ENCODE measurements around the gene ESPNL. TPM values are rescaled to one million over a fixed set of nuclear protein-coding genes. Genes with fewer than 3 reads are reported as not detected.

The ESPNL gene
- total RNA-seq, 2 donors from 2014 or later, result 0.05 TPM; not detected in 1

DNA sequence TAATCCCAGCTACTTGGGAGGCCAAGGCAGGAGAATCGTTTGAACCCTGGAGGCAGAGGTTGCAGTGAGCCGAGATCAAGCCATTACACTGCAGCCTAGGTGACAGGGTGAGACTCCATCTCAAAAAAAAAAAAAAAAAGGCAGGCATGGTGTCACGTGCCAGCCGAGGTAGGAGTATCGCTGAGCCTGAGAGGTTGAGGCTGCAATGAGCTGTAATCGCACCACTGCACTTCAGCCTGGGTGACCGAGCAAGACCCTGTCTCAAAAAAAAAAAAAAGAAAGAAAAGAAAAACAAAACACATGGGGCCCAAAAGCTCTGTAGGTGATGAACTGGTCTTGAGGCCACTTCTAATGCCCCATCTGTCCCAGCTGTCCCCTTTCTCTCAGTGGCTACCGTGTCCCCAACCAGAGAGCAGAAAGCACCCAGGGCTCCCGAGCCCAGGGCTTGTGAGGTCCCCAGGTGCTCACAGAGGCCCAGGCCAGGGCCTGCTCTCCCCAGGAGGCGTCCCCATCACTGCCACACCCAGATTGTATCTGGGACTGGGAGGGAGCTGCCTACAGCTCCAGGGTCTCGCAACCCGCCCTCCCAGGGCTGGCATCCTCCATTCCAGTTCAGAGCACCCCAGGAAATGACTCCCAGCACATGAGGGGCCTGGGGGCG lies 46.9 kb downstream of the ESPNL start:
- ATAC-seq (no peak), DNase-seq (no peak)
- Mint-ChIP-seq H3K27ac (no peak overlapping the region), H3K4me1 (no peaks in the 10 kb centered on the region), H3K27me3 (no peaks in the 10 kb centered on the region), H3K4me3 (no peak overlapping the region), H3K36me3 (ENCODE audit: low read depth) (peaks cover 2% of the 10 kb centered on the region)
- no peaks in the 10 kb centered on the region for H3K9me3 ChIP-seq (ENCODE audit: control insufficient read depth, low read length, poor library complexity, severe bottlenecking)

DNA sequence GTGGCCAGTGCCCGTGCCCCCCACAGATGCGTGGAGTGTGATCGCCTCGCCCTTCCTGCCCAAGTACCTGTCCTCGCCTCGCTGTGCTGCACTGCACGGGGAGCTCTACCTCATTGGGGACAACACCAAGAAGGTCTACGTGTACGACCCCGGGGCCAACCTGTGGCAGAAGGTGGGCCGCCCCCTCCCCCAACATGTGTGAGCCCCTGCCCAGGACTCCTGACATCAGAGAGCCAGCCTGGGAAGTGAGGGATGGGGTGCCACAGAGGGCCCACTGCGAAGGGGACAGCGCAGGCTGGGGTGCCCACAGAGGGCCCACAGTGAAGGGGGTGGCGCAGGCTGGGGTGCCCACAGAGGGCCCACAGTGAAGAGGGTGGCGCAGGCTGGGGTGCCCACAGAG lies 48.8 kb downstream of the ESPNL start:
- Mint-ChIP-seq H3K4me1 (no peaks in the 10 kb centered on the region), H3K27me3 (no peaks in the 10 kb centered on the region), H3K27ac (no peak overlapping the region), H3K4me3 (no peak overlapping the region), H3K36me3 (ENCODE audit: low read depth) (peaks cover 2% of the 10 kb centered on the region)
- DNase-seq (no peak), ATAC-seq (no peak)
- H3K9me3 ChIP-seq (ENCODE audit: control insufficient read depth, low read length, poor library complexity, severe bottlenecking), result no peaks in the 10 kb centered on the region

DNA sequence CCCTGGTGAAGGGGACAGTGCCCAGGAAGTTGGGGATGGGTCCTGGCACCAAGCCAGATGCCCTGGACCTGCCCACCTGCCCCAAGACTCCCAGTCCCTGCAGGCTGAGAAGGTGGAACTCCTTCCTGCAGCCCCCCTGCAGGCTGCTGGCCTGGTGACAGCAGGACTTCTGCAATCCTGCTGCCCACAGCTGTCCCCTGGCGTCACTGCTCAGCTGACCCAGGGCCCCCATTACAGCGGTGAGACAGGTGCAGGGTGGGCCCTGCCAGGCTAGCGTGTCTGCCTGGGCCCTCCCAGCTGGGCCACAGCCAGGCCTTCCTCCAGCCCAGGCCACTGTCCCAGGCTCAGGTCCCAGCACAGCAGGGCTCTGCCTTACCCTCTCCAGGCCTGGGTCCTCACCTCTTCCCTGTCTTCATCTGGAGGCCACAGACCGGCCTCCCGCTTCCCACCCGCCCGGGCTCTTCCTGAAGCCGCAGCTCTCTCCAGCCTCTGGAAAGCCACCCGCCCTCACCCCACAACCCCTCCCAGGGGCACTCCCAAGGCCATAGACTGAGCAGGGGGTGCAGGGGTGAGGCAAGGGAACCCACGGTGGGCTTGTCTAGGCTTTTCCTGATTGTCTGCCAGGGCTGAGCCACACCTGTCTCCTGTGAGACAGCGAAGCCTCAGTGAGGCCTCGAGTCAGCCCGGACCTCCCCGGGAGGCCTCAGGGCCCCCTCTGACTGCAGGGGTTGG lies 49.9 kb downstream of the ESPNL start:
- Mint-ChIP-seq H3K36me3 (ENCODE audit: low read depth) (no peaks in the 10 kb centered on the region), H3K4me3 (no peak overlapping the region), H3K27ac (no peak overlapping the region), H3K4me1 (no peaks in the 10 kb centered on the region), H3K27me3 (no peaks in the 10 kb centered on the region)
- ATAC-seq, result no peak
- no peaks in the 10 kb centered on the region for H3K9me3 ChIP-seq (ENCODE audit: control insufficient read depth, low read length, poor library complexity, severe bottlenecking)
- no peak for DNase-seq

DNA sequence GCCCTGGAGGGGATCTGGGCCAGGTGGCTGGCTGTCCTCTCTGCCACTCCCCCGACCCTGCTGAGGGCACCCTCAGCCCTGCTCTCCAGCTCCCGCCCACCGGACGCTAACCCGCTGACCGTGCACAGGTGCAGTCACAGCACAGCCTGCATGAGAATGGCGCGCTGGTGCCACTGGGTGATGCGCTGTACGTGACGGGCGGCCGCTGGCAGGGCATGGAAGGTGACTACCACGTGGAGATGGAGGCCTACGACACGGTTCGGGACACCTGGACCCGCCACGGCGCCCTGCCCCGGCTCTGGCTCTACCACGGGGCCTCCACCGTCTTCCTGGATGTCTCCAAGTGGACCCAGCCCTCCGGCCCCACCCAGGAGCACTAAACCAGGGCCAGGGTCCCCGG lies 50.5 kb downstream of the ESPNL start:
- Mint-ChIP-seq H3K4me3 (no peak overlapping the region), H3K27me3 (peaks cover under 1% of the 10 kb centered on the region), H3K27ac (no peak overlapping the region), H3K4me1 (no peaks in the 10 kb centered on the region), H3K36me3 (ENCODE audit: low read depth) (no peaks in the 10 kb centered on the region)
- no peak for DNase-seq
- H3K9me3 ChIP-seq (ENCODE audit: control insufficient read depth, low read length, poor library complexity, severe bottlenecking), result no peaks in the 10 kb centered on the region
- ATAC-seq, result no peak

DNA sequence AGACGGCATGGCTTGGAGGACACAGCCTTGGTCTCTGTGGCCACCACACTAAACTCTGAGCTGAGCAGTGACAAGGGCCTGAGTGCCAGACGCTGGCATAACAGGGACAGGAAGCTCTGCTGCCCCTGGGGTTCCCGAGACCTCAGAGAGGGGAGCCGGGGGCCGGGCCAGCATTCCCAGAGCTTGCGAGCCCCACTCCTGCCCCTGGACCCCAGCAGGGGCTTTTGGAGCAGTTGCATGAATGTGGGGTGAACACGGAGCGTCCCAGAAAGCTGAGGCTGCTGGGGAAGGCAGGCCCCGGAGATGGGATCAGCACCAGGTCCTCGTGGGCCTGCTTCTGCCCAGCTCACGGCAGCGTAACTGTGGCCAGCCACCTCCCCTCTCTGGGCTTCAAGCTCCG lies 51.1 kb downstream of the ESPNL start:
- no peak for DNase-seq
- Mint-ChIP-seq H3K4me3 (no peak overlapping the region), H3K27ac (no peak overlapping the region), H3K27me3 (peaks cover 4% of the 10 kb centered on the region), H3K4me1 (no peaks in the 10 kb centered on the region), H3K36me3 (ENCODE audit: low read depth) (no peaks in the 10 kb centered on the region)
- H3K9me3 ChIP-seq (ENCODE audit: control insufficient read depth, low read length, poor library complexity, severe bottlenecking), result no peaks in the 10 kb centered on the region
- no peak for ATAC-seq

DNA sequence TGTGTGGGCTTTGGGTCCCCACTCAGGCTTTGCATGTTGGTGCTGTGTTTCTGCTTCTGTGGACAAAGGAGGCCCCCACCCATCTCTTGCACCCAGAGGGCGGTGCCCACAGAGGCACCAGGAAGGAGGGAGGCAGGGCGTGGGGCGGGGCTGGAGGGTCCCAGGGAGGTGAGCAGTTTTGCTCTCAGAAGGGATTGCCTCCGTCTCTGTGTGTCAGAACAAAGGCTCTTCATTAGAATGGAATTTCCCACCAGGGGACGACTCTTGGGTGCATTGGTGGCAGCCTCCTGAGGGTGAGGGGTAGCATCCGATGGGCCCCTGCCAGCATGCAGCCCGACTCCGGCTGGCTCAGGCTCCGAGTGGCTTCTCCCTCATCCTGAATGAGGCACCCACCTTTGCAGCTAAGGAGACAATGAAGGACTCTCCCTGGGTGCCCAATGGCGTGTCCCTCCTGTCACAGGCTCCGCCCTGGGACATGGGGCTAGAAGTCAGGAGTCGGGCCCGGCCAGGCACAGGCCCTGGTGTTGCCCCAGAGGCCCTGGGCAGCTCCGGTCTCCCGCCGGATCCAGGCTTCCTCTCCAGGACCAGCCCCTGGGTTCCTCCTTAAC lies 51.6 kb downstream of the ESPNL start:
- Mint-ChIP-seq H3K4me3 (no peak overlapping the region), H3K4me1 (no peaks in the 10 kb centered on the region), H3K27me3 (peaks cover 4% of the 10 kb centered on the region), H3K27ac (no peak overlapping the region), H3K36me3 (ENCODE audit: low read depth) (no peaks in the 10 kb centered on the region)
- no peak for DNase-seq
- no peak for ATAC-seq
- no peaks in the 10 kb centered on the region for H3K9me3 ChIP-seq (ENCODE audit: control insufficient read depth, low read length, poor library complexity, severe bottlenecking)

DNA sequence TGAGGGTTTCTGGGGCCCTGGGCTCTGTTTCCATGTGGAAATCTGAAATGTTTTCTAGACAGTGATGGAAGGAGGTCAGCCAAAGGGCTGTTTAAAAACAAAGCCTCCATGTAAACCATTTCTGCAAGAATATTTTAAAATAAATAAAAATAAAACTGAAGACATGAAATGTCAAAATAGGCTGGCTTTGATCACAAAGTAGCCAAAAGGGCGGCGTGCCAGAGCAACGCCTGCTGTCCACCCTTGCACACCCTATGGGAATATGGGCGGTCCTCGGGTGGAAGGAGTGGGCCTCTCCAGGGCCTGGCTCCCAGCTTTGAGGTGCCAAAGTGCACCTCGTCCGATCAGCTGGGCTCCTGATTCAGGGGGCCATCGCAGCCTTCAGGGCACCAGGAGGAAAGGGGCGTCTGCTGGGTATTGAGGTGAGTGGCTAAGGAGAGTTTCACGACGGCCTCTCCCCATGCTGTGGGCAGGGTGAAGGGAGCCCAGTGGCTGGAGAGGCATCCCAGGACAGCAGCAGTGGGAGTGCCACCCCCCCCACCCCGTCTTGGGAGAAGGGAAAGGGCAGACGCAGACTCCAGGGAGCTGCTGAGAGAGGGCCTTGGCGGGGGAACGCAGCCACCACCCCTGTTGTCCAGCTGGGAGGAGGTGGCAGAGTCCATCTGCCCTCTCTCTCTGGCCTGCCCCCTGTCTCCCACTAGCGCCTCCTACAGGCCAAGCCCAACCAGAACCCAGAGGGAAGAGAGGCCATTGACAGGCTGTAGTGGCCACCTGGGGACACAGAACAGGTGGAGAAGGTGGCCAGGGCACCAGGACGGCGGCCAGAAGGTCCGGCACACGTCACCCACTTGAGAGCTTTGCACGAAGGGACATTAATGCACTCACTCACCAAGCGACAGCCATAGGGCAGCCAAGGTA lies 52.9 kb downstream of the ESPNL start:
- Mint-ChIP-seq H3K27ac (no peak overlapping the region), H3K27me3 (peaks cover 4% of the 10 kb centered on the region), H3K36me3 (ENCODE audit: low read depth) (no peaks in the 10 kb centered on the region), H3K4me1 (no peaks in the 10 kb centered on the region), H3K4me3 (no peak overlapping the region)
- ATAC-seq, result no peak
- H3K9me3 ChIP-seq (ENCODE audit: control insufficient read depth, low read length, poor library complexity, severe bottlenecking), result no peaks in the 10 kb centered on the region
- DNase-seq, result no peak

DNA sequence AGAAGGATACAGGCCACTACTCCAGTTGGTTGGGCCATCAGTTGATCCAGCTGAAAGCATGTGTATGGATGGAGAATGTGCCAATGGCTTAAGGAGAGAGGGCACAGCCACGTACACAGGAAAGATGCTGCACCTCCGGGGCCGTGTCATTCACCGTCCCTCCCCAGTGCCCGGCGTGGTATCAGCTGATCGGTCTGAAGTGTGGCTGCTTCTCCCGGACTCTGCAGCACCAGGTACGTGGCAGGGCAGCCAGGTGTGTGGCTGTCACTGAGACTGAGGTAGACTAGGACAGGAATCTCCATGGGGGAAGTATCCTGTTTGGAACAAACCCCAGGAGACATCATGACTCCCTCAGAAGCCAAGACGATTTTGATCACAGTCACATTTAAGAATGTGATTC lies 54.4 kb downstream of the ESPNL start:
- peaks cover 4% of the 10 kb centered on the region for H3K4me1 Mint-ChIP-seq
- H3K36me3 Mint-ChIP-seq (ENCODE audit: low read depth), result no peaks in the 10 kb centered on the region
- H3K9me3 ChIP-seq (ENCODE audit: control insufficient read depth, low read length, poor library complexity, severe bottlenecking), result no peaks in the 10 kb centered on the region
- H3K27me3 Mint-ChIP-seq, result peaks cover 8% of the 10 kb centered on the region
- H3K4me3 Mint-ChIP-seq, result no peak overlapping the region
- ATAC-seq (no peak), DNase-seq (no peak)
- H3K27ac Mint-ChIP-seq, result no peak overlapping the region

DNA sequence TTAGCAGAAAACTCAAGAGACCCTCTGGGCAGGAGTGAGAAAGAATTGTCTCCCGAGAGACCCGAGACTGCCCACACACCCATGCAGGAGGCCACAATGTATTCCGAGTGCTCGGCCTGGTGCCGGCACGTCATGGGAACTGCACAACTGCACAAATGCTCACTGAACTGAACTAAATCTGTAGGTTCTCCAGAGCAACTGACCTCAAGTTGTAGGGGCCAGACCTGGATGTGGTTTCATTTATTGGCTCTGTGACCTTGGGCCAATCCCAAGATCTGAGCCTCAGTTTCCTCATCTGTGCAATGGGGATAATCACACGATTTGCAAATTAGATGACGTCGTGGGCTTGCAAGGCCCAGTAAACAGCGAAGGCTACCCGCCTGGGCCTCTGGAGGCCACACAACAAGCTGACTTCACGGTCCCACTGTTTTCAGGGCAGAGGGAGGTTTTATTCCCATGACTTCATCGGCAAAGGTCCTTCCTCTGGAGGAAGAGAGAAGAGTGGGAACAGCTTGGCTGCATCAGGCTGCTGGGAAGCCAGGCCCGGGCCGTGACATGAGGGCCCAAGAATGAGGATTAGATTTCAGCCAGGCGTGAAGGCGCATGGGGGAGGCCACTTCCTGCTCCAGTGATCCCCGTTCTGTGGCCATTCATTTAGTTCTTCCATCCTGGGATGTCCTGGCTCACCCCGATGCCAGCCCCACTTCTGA lies 55.1 kb downstream of the ESPNL start:
- ATAC-seq, result no peak
- DNase-seq, result no peak
- H3K27me3 Mint-ChIP-seq, result peaks cover 15% of the 10 kb centered on the region
- no peaks in the 10 kb centered on the region for H3K9me3 ChIP-seq (ENCODE audit: control insufficient read depth, low read length, poor library complexity, severe bottlenecking)
- H3K4me3 Mint-ChIP-seq, result no peak overlapping the region
- peaks cover 9% of the 10 kb centered on the region for H3K4me1 Mint-ChIP-seq
- H3K27ac Mint-ChIP-seq, result no peak overlapping the region
- H3K36me3 Mint-ChIP-seq (ENCODE audit: low read depth), result no peaks in the 10 kb centered on the region

DNA sequence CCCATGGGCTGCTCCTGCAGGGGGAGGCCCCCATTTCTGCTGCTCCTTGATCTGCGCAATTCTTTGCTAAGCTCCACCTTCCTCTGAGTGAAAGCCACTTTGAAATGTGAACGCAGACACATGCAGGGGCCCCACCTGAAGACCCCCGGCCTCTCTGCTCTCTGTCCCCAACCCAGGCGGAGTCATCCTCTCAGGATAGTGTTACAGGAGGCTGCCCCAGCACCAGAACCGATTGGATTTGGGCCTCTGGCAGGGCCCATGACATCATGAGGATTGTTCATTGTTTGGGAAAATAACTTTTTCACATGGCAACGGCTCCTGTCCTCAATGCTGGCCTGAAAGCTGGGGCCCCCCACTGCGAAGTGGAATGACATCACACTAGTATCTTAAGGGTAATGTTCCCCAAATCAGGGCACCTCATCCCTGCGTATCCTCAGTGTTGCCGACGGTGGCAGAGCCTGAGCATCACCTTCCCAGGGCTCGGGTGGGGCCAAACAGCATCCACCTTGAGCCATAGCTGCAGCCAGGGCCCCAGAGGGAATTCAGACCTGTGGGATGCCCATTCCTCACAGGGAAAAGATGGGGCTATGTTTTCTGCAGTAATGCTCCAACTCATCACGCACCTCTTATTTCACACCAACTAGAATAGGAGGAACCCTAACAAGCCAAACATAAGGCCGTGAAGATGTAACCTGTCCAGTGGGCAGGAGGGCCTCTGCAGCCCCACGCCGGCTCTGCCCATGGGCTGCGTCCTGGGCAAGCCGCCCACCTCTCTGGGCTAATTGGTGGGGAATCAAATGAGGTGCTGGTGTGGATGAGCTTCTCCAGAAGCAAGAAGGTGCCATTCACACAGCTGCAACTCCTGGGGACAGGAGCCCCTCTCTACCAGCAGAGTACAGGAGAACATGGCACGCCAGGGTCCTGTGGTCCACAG lies 55.9 kb downstream of the ESPNL start:
- ATAC-seq, result no peak

DNA sequence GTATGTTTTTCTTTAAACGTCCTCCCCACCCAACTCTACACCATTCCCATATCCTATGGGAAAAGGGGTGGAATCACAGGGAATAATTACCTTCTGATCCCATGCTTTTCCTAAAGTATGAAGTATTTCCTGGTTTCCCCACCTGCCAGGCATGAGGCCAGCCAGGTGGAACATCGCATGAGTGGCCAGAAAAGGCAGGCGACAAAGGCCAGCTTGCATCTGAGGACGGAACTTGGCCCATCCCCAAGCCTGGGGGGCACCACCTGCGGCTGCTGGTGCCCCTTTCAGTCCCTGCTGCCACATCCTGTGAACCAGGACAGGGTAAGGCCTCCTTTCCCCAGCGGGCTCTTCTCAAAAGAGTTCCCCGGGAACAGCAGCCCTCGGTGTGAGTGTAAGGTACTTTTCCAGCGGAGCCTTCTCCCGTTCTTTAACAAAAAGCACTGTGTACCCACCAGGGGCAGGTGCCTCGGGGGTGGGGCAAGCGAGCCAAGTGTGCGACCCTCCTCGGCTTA lies 57.4 kb downstream of the ESPNL start:
- no peak overlapping the region for H3K4me3 Mint-ChIP-seq
- H3K27ac Mint-ChIP-seq, result no peak overlapping the region
- H3K36me3 Mint-ChIP-seq (ENCODE audit: low read depth), result no peaks in the 10 kb centered on the region
- H3K27me3 Mint-ChIP-seq, result peaks cover 20% of the 10 kb centered on the region
- ATAC-seq, result no peak
- H3K4me1 Mint-ChIP-seq, result peaks cover 12% of the 10 kb centered on the region
- H3K9me3 ChIP-seq (ENCODE audit: control insufficient read depth, low read length, poor library complexity, severe bottlenecking), result no peaks in the 10 kb centered on the region
- no peak for DNase-seq

More for the DNA sequence above, 55.9 kb downstream of the ESPNL start:
- Mint-ChIP-seq H3K27me3 (peaks cover 20% of the 10 kb centered on the region), H3K4me1 (peaks cover 12% of the 10 kb centered on the region), H3K27ac (no peak overlapping the region), H3K36me3 (ENCODE audit: low read depth) (no peaks in the 10 kb centered on the region), H3K4me3 (no peak overlapping the region)
- no peaks in the 10 kb centered on the region for H3K9me3 ChIP-seq (ENCODE audit: control insufficient read depth, low read length, poor library complexity, severe bottlenecking)
- DNase-seq, result no peak
